HepG2 (cell line): ENCODE data around the gene SLC4A7. TPM values are rescaled to one million over a fixed set of nuclear protein-coding genes. Genes with fewer than 3 reads are reported as not detected.
A peak's percentile ranks its signal among the peaks of the same experiment; 100 is the strongest.

Experiments used
- ARID3A ChIP-seq: IDR thresholded peaks from 2 replicates; pipeline ENCODE4 v1.6.1; 2012; ENCODE audit warnings: low read depth, low read length, improper control_type of control experiment
- CEBPZ ChIP-seq: IDR thresholded peaks from 2 replicates; pipeline ENCODE4 v1.6.1; 2012; ENCODE audit warnings: low read length, improper control_type of control experiment
- DNMT3B ChIP-seq: conservative IDR thresholded peaks from 2 replicates; pipeline ENCODE4 v1.6.1; 2016; ENCODE audit warnings: missing biosample characterization, control low read depth
- E2F1 ChIP-seq: sonication (generic); formaldehyde crosslinking; IDR thresholded peaks from 2 replicates; pipeline ENCODE4 v1.5.0; 2020; ENCODE audit warnings: missing genetic modification reagents
- GPBP1L1 ChIP-seq: sonication (generic); formaldehyde crosslinking; IDR thresholded peaks from 2 replicates; pipeline ENCODE4 v1.5.0; 2020; ENCODE audit warnings: mild to moderate bottlenecking, missing genetic modification reagents
- MED8 ChIP-seq: sonication (generic); formaldehyde crosslinking; IDR thresholded peaks from 2 replicates; pipeline ENCODE4 v1.8.1; 2023; ENCODE audit warnings: mild to moderate bottlenecking, missing genetic modification reagents; ENCODE audit not compliant: insufficient replicate concordance
- RERE ChIP-seq: IDR thresholded peaks from 2 replicates; pipeline ENCODE4 v1.6.1; 2016; ENCODE audit warnings: low read depth, missing genetic modification reagents, missing compliant biosample characterization
- SP140L ChIP-seq: sonication (generic); formaldehyde crosslinking; IDR thresholded peaks from 2 replicates; pipeline ENCODE4 v1.4.0; 2020; ENCODE audit warnings: missing genetic modification reagents, borderline replicate concordance
- ZNF275 ChIP-seq: sonication (generic); formaldehyde crosslinking; IDR thresholded peaks from 2 replicates; pipeline ENCODE4 v1.8.0; 2022; ENCODE audit warnings: missing genetic modification reagents, mild to moderate bottlenecking, inconsistent platforms, borderline replicate concordance
- ZNF383 ChIP-seq: sonication (generic); formaldehyde crosslinking; IDR thresholded peaks from 2 replicates; pipeline ENCODE4 v1.4.0; 2020; ENCODE audit warnings: missing genetic modification reagents, mild to moderate bottlenecking, borderline replicate concordance
- ZNF496 ChIP-seq: sonication (generic); formaldehyde crosslinking; IDR thresholded peaks from 2 replicates; pipeline ENCODE4 v1.8.1; 2023; ENCODE audit warnings: mild to moderate bottlenecking, moderate library complexity, missing genetic modification reagents; ENCODE audit not compliant: insufficient replicate concordance
- polyA plus RNA-seq, 8 experiments: library from polyadenylated mRNA; depleted of rRNA in 3 of 8; stranded (reverse) in 7 of 8; unstranded in 1 of 8; fragments of >200 nt; fragmentation: Illumina TruSeq in 4 of 8; extraction: Trizol in 4 of 8; gene quantifications; 2 replicates each; pipeline versions ENCODE4 v1.2.1 to v1.2.3, GENCODE V29; 2011 to 2016; ENCODE audit warnings: low read depth in 4 of 8, missing spikeins in 1 of 8, mixed read lengths in 1 of 8; ENCODE audit not compliant: insufficient read depth in 1 of 8
- total RNA-seq, 5 experiments: library from RNA; depleted of rRNA; stranded (reverse); fragments of >200 nt; fragmentation: Illumina TruSeq; extraction: Trizol; gene quantifications; 2 replicates each; pipeline ENCODE4 v1.2.3, GENCODE V29; 2016; ENCODE audit warnings: low read depth in 1 of 5

SLC4A7 gene
- total and polyA plus RNA-seq, 2 of the 13 experiments (the other 11 are each of a cell fraction or from before 2014, with no cell fraction given), result 16.4 to 43.8 TPM

GRCh38 chr3:27360113-27361078 lies 123.8 kb downstream of the SLC4A7 start (continued):
- TF ChIP-seq E2F1 (CRISPR knock-in tag) (no peak), MED8 (peak; percentile 91), DNMT3B (CRISPR knock-in tag) (peak; percentile 85; the same call in 1 of the 2 replicates), CEBPZ (no peak), ZNF383 (no peak), GPBP1L1 (CRISPR knock-in tag) (no peak), ARID3A (peak; percentile 99), ZNF275 (CRISPR knock-in tag) (no peak; the same call in 1 of the 2 replicates), RERE (CRISPR knock-in tag) (peak; percentile 98), ZNF496 (CRISPR knock-in tag) (no peak), SP140L (CRISPR knock-in tag) (peak; percentile 51; the same call in 1 of the 2 replicates)
